ENCODE data around the gene TOGARAM1.

Gene TOGARAM1

DNA sequence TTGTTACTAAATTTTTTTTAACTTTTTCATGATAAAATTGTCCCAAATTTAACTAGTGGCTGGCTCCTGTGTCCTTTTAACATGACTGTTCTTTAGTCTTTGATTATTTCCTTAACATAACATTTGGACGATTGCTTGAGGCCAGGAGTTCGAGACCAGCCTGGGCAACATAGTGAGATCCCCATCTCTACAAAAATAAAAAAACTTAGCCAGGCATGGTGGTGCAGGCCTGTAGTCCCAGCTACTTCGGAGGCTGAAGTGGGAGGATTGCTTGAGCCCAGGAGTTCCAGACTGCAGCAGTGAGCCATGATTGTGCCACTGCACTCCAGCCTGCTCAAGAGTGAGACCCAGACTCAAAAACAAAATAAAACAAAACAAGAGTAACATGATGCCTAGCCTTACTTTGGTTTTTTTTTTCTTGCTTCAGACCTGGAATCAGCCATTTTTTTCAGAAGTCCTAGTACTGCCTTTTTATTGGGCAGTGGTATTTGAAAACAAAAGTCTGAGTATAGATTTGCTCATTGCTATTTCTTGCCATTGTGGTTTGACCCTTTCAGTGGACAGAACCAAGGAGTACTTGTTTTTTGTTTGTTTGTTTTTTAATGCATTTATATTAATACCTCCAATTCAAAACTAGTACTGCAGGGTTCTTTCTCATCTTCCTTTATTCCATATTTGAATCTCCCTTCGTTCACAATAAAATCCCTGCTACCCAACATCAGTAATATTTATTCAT lies 4.8 kb downstream of the TOGARAM1 start:
- Histone ChIP-seq H3K36me3 (ENCODE audit: control insufficient read depth in 1 of 2, insufficient read depth in 2 of 2, low read depth in 1 of 2, low read length in 2 of 2) (peaks cover 0 to 13% of the 10 kb centered on the region in 2 experiments), H3K4ac (ENCODE audit: low read depth in 1 of 2, low read length in 2 of 2) (no peak overlapping the region), H4K91ac (ENCODE audit: low read length) (no peak overlapping the region), H3K4me2 (ENCODE audit: low read length, poor library complexity, severe bottlenecking) (peak overlapping the region; percentile 34), H2AK5ac (ENCODE audit: low read length, severe bottlenecking) (no peak overlapping the region), H3K27me3 (ENCODE audit: control insufficient read depth in 1 of 2, insufficient read depth in 1 of 2, low read length in 2 of 2) (no peaks in the 10 kb centered on the region), H3K9me3 (ENCODE audit: control insufficient read depth, low read length) (peaks cover 4% of the 10 kb centered on the region), H3K27ac (ENCODE audit: low read length, poor library complexity, severe bottlenecking) (no peak overlapping the region), H3K14ac (ENCODE audit: low read length in 2 of 2) (no peak overlapping the region), H3K9ac (ENCODE audit: low read length) (peak overlapping the region; percentile 67), H3K18ac (ENCODE audit: low read depth in 1 of 2, low read length in 2 of 2) (no peak overlapping the region), H2BK15ac (ENCODE audit: low read depth, poor library complexity, severe bottlenecking) (no peak overlapping the region), H2BK12ac (ENCODE audit: low read length in 2 of 2) (no peak overlapping the region), H3K4me3 (ENCODE audit: insufficient read depth in 1 of 2, low read depth in 1 of 2, low read length in 2 of 2) (peak overlapping the region in 1 of 2 experiments; percentile 92), H3K23ac (ENCODE audit: low read length in 2 of 2) (no peak overlapping the region), H3K79me1 (replicated peaks; ENCODE audit: low read length, poor library complexity, severe bottlenecking) (no peaks in the 10 kb centered on the region), H2AFZ (ENCODE audit: low read depth, low read length) (no peak overlapping the region), H2BK120ac (ENCODE audit: low read depth, low read length) (no peak overlapping the region), H3K4me1 (ENCODE audit: control insufficient read depth, insufficient read depth, low read depth, low read length) (peaks cover 7% of the 10 kb centered on the region), H4K8ac (ENCODE audit: low read length) (no peak overlapping the region), H2BK5ac (ENCODE audit: low read depth, low read length, poor library complexity, severe bottlenecking) (no peak overlapping the region)
- WGBS: 98% methylated on average over 4 of the region's 4 CpGs
- DNase-seq: peak; percentile 26

GRCh38 chr14:44968714-44969113 lies 6.7 kb downstream of the TOGARAM1 start:
- no peak overlapping the region for H4K8ac ChIP-seq (ENCODE audit: low read length)
- peak overlapping the region in 1 of 2 experiments; percentile 14 for H3K4me3 ChIP-seq (ENCODE audit: insufficient read depth in 1 of 2, low read depth in 1 of 2, low read length in 2 of 2)
- no peak overlapping the region for H4K91ac ChIP-seq (ENCODE audit: low read length)
- no peak overlapping the region for H2AK5ac ChIP-seq (ENCODE audit: low read length, severe bottlenecking)
- no peaks in the 10 kb centered on the region for H3K27me3 ChIP-seq (ENCODE audit: control insufficient read depth in 1 of 2, insufficient read depth in 1 of 2, low read length in 2 of 2)
- no peak overlapping the region for H3K4ac ChIP-seq (ENCODE audit: low read depth in 1 of 2, low read length in 2 of 2)
- H3K27ac ChIP-seq (ENCODE audit: low read length, poor library complexity, severe bottlenecking): no peak overlapping the region
- H3K18ac ChIP-seq (ENCODE audit: low read depth in 1 of 2, low read length in 2 of 2): no peak overlapping the region
- no peak overlapping the region for H2BK5ac ChIP-seq (ENCODE audit: low read depth, low read length, poor library complexity, severe bottlenecking)
- no peak overlapping the region for H3K14ac ChIP-seq (ENCODE audit: low read length in 2 of 2)
- no peak for DNase-seq
- no peaks in the 10 kb centered on the region for H3K79me1 ChIP-seq (replicated peaks; ENCODE audit: low read length, poor library complexity, severe bottlenecking)
- peaks cover 4% of the 10 kb centered on the region for H3K9me3 ChIP-seq (ENCODE audit: control insufficient read depth, low read length)
- peaks cover 0 to 13% of the 10 kb centered on the region in 2 experiments for H3K36me3 ChIP-seq (ENCODE audit: control insufficient read depth in 1 of 2, insufficient read depth in 2 of 2, low read depth in 1 of 2, low read length in 2 of 2)
- H3K9ac ChIP-seq (ENCODE audit: low read length): no peak overlapping the region
- H2AFZ ChIP-seq (ENCODE audit: low read depth, low read length): no peak overlapping the region
- H3K23ac ChIP-seq (ENCODE audit: low read length in 2 of 2): no peak overlapping the region
- H2BK12ac ChIP-seq (ENCODE audit: low read length in 2 of 2): no peak overlapping the region
- H2BK15ac ChIP-seq (ENCODE audit: low read depth, poor library complexity, severe bottlenecking): no peak overlapping the region
- H2BK120ac ChIP-seq (ENCODE audit: low read depth, low read length): no peak overlapping the region
- no peak overlapping the region for H3K4me2 ChIP-seq (ENCODE audit: low read length, poor library complexity, severe bottlenecking)
- peaks cover 6% of the 10 kb centered on the region for H3K4me1 ChIP-seq (ENCODE audit: control insufficient read depth, insufficient read depth, low read depth, low read length)

DNA sequence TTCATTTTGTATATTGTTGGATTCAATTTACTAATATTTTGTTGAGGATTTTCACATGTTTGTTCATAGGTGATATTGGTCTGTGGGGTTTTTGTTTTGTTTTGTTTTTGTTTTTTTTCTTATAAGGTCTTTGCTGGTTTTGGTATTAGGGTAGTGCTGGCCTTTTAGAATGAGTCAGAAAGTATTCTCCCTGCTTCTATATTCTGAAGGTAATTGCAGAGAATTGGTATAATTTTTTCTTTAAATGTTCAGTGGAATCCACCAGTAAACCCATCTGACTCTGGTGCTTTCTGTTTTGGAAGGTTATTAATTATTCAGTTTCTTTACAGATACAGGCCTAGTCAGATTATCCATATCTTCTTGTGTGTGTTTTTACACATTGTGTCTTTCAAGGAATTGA lies 8.9 kb downstream of the TOGARAM1 start:
- H3K27me3 ChIP-seq (ENCODE audit: control insufficient read depth in 1 of 2, insufficient read depth in 1 of 2, low read length in 2 of 2): no peaks in the 10 kb centered on the region
- no peak overlapping the region for H4K8ac ChIP-seq (ENCODE audit: low read length)
- no peak overlapping the region for H3K27ac ChIP-seq (ENCODE audit: low read length, poor library complexity, severe bottlenecking)
- H3K4ac ChIP-seq (ENCODE audit: low read depth in 1 of 2, low read length in 2 of 2): no peak overlapping the region
- H2BK5ac ChIP-seq (ENCODE audit: low read depth, low read length, poor library complexity, severe bottlenecking): no peak overlapping the region
- H3K14ac ChIP-seq (ENCODE audit: low read length in 2 of 2): no peak overlapping the region
- H3K9me3 ChIP-seq (ENCODE audit: control insufficient read depth, low read length): peaks cover 4% of the 10 kb centered on the region
- peaks cover 4% of the 10 kb centered on the region for H3K4me1 ChIP-seq (ENCODE audit: control insufficient read depth, insufficient read depth, low read depth, low read length)
- no peak overlapping the region for H3K4me3 ChIP-seq (ENCODE audit: insufficient read depth in 1 of 2, low read depth in 1 of 2, low read length in 2 of 2)
- no peak overlapping the region for H3K4me2 ChIP-seq (ENCODE audit: low read length, poor library complexity, severe bottlenecking)
- H3K23ac ChIP-seq (ENCODE audit: low read length in 2 of 2): no peak overlapping the region
- DNase-seq: no peak
- H2BK120ac ChIP-seq (ENCODE audit: low read depth, low read length): no peak overlapping the region
- H2BK15ac ChIP-seq (ENCODE audit: low read depth, poor library complexity, severe bottlenecking): no peak overlapping the region
- no peak overlapping the region for H4K91ac ChIP-seq (ENCODE audit: low read length)
- peaks cover 2% of the 10 kb centered on the region for H3K79me1 ChIP-seq (replicated peaks; ENCODE audit: low read length, poor library complexity, severe bottlenecking)
- H2BK12ac ChIP-seq (ENCODE audit: low read length in 2 of 2): no peak overlapping the region
- no peak overlapping the region for H2AFZ ChIP-seq (ENCODE audit: low read depth, low read length)
- peaks cover 0 to 13% of the 10 kb centered on the region in 2 experiments for H3K36me3 ChIP-seq (ENCODE audit: control insufficient read depth in 1 of 2, insufficient read depth in 2 of 2, low read depth in 1 of 2, low read length in 2 of 2)
- no peak overlapping the region for H3K18ac ChIP-seq (ENCODE audit: low read depth in 1 of 2, low read length in 2 of 2)
- no peak overlapping the region for H2AK5ac ChIP-seq (ENCODE audit: low read length, severe bottlenecking)
- no peak overlapping the region for H3K9ac ChIP-seq (ENCODE audit: low read length)

DNA sequence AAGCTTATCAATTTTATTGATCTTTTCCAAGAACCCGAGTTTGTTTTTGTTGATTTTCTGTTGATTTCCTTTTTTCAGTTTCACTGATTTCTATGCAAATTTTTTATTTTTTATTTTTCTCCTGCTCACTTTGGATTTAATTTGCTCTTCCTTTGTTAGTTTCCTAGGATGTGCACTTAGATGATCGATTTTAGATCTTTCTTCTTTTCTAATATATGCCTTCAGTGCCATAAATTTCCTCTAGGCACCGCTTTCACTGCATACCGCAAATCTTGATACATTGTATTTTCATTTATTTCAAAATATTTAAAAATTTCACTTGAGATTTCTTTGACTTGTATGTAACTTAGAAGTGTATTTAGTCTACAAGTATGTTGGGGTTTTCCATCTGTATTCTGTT lies 9.5 kb downstream of the TOGARAM1 start:
- Histone ChIP-seq H3K9me3 (ENCODE audit: control insufficient read depth, low read length) (peaks cover 4% of the 10 kb centered on the region), H4K8ac (ENCODE audit: low read length) (no peak overlapping the region), H3K14ac (ENCODE audit: low read length in 2 of 2) (no peak overlapping the region), H3K4ac (ENCODE audit: low read depth in 1 of 2, low read length in 2 of 2) (no peak overlapping the region), H2AK5ac (ENCODE audit: low read length, severe bottlenecking) (no peak overlapping the region), H3K9ac (ENCODE audit: low read length) (no peak overlapping the region), H3K4me3 (ENCODE audit: insufficient read depth in 1 of 2, low read depth in 1 of 2, low read length in 2 of 2) (no peak overlapping the region), H2BK12ac (ENCODE audit: low read length in 2 of 2) (no peak overlapping the region), H2AFZ (ENCODE audit: low read depth, low read length) (no peak overlapping the region), H3K23ac (ENCODE audit: low read length in 2 of 2) (no peak overlapping the region), H3K27me3 (ENCODE audit: control insufficient read depth in 1 of 2, insufficient read depth in 1 of 2, low read length in 2 of 2) (no peaks in the 10 kb centered on the region), H2BK15ac (ENCODE audit: low read depth, poor library complexity, severe bottlenecking) (no peak overlapping the region), H3K18ac (ENCODE audit: low read depth in 1 of 2, low read length in 2 of 2) (no peak overlapping the region), H3K27ac (ENCODE audit: low read length, poor library complexity, severe bottlenecking) (no peak overlapping the region), H3K79me1 (replicated peaks; ENCODE audit: low read length, poor library complexity, severe bottlenecking) (peaks cover 2% of the 10 kb centered on the region), H2BK120ac (ENCODE audit: low read depth, low read length) (no peak overlapping the region), H3K4me1 (ENCODE audit: control insufficient read depth, insufficient read depth, low read depth, low read length) (peaks cover 2% of the 10 kb centered on the region), H2BK5ac (ENCODE audit: low read depth, low read length, poor library complexity, severe bottlenecking) (no peak overlapping the region), H3K4me2 (ENCODE audit: low read length, poor library complexity, severe bottlenecking) (no peak overlapping the region), H4K91ac (ENCODE audit: low read length) (no peak overlapping the region), H3K36me3 (ENCODE audit: control insufficient read depth in 1 of 2, insufficient read depth in 2 of 2, low read depth in 1 of 2, low read length in 2 of 2) (peaks cover 0 to 13% of the 10 kb centered on the region in 2 experiments)
- 100% methylated on average over 1 of the region's 4 CpGs for WGBS
- no peak for DNase-seq

Data from mesenchymal stem cell (in vitro differentiated cells and primary cell).